ENCODE data around the gene RAB11A.

Gene RAB11A

DNA sequence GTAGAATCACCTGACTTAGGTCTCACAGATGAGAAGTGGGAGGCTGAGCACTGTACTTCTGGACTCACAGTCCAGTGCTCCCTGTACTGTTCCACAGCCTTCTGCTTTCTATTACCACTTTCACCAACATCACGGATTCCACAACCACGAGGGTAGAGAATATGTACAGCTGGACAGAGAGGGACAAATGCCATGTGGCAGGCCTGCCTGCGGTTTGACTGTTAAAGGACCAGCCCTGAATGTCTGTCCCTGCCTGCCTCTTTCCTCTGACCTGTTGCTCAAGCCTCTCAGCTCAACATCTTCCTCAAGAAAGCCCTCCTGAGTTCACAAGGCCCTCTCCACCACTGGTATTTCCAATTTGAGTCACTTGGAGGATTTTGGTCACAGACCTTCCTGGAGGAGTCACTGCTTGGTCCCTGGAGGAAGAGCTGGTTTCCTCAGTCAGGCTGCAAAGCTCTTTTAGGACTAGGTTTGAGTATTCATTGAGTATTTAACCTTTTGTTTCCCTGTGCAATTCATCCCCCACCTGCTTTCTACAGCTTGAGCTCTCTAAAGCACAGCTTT, 49.1 kb downstream of the RAB11A start:
- DNase-seq: no peak

DNA sequence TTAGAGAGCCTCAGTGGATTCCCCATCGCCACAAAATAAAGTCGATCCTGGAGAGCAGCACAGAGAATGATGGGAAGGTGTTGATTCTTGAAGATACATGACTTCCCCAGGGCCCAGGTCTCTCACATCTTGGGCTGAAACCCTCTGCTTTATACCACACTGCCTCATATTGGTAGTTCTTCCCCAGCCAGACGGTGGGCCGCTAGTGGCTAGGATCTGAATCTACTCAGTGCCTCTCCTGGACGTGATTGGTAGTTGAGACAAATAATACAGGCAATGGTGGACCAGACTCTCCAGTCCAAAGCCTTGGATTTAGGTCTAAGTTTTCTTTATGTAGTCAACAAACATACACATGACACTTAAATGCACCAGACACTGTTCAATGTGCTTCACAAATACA, 49.7 kb downstream of the RAB11A start:
- no peak for DNase-seq

GRCh38 chr15:65919353-65919752, 50.1 kb downstream of the RAB11A start:
- no peak for DNase-seq

GRCh38 chr15:65920121-65920520, 50.8 kb downstream of the RAB11A start:
- no peak for DNase-seq

DNA sequence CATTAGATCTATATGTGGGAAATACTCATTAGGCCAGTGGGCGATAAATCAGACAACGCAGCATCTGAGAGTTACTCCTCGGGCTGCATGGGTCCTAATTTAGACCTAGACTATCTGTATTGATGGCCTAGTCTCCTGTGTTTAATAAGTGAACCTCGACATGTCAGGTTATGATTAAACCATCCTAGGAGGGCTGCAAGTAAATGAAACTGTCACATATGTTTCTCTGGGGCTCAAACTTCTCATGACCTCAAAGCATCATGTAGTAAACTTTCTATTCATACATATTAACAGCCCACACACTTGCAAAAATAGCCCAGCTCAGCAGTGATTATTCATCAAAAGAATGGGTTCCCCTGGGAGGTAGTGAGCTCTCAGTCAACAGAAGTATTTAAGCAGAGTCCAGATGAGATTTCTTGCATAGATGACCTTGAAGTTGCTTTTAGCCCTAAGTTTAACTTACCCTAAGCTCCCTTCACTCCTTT, 51.6 kb downstream of the RAB11A start:
- no peak for DNase-seq

GRCh38 chr15:65921780-65922179, 52.5 kb downstream of the RAB11A start:
- no peak for DNase-seq

- DNase-seq: no peak
These were observed 53.3 kb downstream of the RAB11A start for GRCh38 chr15:65922621-65923020.

GRCh38 chr15:65923264-65923663, 54.0 kb downstream of the RAB11A start:
- DNase-seq: no peak

- no peak for DNase-seq
These were observed 54.7 kb downstream of the RAB11A start for GRCh38 chr15:65924004-65924403.

DNA sequence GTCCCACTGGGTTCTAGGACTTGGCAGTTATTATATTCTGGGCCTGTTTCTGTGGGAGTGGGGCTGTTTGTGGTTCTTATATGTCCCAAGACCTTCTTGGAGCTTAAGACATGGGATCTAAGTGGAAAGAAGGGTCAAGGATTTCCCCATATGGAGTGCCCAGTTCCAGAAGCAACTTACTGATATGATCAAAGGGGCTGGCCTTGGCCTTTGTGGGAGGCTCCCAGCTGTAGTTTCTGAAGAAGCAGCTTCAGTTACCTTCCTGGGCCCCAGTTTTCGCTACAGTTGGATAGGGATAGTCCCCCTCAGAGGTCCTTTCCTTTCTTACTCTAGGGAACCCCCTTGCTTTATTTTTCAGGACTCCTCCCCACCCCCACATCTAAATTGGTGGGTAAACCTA, 56.0 kb downstream of the RAB11A start:
- DNase-seq: no peak

DNA sequence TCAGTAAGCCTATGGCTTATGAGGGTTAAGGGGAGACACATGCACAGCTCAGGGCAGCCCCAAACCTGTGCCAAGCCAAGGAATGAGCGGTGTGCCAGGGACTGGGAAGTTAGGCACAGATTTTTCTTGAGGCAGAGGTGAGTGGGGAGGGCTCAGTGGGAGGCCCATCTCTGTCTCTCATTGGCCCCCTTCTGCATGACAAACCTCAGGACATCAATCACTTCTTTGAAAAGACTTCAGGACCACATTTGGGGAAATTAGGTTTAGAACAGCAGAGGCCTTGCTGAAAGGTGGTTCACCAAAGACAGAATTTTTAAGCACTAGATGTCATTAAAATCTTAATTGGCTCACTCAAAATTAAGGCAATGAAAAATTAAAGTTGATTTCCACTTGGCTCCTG, 57.2 kb downstream of the RAB11A start:
- DNase-seq: no peak

GRCh38 chr15:65926899-65927298, 57.6 kb downstream of the RAB11A start:
- no peak for DNase-seq

- no peak for DNase-seq
These were observed 58.3 kb downstream of the RAB11A start for GRCh38 chr15:65927545-65927944.

DNA sequence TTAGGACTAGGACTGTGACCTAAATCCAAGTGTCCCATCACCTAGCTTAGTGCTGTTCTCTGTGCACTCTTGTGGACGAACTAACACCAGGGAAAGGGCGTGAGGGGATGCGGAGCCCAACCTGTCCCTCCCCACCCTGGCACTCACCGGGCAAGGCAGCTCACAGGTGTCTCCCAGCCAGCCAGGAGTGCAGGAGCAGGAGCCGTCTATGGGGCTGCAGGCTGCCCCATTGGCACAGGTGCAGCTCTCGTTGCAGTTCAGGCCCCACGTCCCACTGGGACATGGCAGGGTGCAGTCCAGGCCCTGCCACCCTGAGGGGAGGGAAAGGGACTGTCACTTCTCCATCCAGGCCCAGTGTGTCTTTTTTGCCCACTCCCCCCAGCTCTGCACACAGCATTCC, 60.3 kb downstream of the RAB11A start:
- DNase-seq: no peak

- no peak for DNase-seq
These were observed 60.8 kb downstream of the RAB11A start for GRCh38 chr15:65930134-65930533.

DNA sequence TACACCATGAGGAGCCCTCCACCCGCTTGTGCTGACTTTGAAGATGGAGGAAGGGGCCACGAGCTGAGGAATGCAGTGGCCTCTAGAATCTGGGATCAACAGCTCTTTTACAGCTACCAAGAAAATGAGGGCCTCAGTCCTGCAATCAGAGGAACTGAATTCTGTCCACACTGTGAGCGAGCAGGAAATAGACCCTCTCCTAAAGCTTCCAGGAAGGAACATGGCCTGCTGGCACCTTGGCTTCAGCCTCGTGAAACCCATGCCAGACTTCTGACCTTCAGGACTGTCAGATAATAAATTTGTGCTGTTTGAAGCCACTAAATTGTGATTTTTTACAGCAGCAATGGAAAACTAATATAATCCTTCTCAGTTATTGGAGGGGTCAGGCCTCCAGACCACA, 61.9 kb downstream of the RAB11A start:
- no peak for DNase-seq

DNA sequence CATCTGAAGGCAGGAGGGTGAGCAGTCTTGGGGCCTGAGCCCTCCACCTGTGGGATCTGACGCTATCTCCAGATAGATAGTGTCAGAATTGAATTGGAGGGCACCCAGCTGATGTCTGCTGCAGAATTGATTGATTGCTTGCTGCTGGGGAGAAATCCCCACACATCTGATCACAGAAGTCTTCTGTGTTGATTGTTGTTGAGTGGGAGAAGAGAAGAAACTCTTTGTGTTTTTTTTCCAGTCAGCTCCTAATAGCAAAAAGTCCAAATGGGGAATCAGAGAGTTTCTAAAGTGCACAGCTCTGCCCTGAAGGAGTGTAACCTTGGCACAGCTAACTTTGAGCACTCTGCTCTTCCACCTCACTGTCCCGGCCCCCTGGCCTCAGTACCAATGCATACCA, 66.1 kb downstream of the RAB11A start:
- no peak for DNase-seq

DNA sequence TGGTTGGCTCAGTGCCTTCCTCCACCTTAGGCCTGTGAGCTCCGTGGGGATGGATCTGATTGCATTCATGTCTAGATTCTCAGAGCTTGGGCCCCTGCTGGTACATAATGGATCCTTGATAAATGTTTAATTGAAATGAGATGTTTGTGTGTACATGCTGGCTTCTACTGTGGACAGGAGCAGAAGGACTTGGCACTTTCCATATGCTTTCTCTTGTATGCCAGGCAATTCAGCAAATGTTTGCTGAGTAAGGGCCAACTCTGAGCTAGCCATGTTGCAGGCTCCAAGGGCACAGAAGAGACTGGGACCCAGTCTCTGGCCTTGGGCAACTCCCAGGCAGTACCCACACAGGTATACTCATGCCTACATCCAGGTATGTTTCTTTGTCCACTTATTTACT, 67.0 kb downstream of the RAB11A start:
- no peak for DNase-seq

DNA sequence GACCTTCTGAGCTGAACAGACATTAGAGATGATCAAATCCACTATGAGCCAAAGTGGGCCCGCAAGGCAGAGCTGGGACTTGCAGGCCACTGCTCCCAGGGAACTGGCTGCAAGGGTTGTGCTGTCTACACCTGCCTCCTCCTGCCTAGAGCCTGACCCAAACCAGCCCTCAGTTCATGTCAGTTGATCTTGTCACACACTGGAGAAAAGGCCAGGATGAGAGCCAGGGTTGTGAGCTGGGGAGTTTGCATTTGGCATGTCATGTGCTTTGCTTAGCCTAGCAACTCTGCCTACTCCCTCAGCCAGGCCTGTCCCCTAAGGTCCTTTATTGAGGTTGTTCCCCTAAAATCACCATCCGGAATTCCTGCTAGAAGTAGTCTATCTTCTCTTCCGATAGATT, 67.8 kb downstream of the RAB11A start:
- no peak for DNase-seq

DNA sequence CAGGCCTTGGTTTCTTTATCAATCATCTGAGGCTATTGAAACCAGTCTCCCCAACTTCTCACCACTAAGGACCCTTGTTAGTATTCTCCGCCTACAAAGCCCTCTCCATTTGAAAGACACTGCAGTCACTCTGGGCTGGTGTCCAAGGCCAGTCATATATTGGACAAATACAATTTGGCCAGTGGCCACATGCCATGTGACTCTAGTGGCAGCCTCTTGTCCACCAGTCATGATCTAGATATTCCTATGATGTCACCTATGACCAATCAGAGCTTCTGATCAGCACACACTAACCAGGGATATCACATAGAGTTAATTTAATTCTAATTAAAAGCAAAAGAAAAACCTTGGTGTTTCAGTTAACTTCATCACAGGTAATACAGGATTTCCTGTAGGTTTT, 68.2 kb downstream of the RAB11A start:
- DNase-seq: no peak

DNA sequence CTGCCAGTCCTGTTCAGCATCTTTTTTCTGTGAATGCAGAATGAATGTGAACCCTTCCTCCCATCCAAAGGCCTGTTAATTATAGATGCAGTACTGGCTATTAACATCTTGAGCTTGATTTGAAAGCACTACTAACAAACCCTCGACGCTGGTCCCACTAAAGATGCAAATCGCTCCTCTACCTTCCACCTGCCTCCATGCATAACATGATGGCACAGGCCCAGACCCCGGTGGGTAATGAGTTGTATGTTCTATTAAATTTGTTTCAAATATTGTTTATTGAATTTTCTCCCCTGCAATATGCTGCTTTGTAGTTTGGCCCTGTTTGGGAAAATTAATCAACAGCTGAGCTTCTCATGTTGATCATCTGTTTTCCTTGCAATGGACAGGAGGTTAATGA, 69.3 kb downstream of the RAB11A start:
- no peak for DNase-seq

- DNase-seq: no peak
These were observed 70.8 kb downstream of the RAB11A start for GRCh38 chr15:65939901-65940617.

DNA sequence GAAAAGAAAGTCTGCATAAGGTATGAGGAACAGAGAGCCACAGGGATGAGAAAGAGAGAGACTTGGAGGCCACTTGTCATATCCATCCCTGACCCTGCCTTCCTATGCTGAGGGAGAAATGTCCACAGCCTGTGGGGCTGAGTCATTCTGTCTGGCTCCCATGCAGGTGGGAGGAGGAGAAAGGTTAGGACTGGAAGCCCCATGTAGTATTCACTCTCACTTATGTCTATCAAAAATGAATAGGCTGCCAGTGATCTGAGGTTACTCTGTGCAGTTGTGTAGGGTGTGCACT, 71.3 kb downstream of the RAB11A start:
- no peak for DNase-seq
